AG04450 (cell line): ENCODE measurements around the gene FBXO31. TPM values are rescaled to one million over a fixed set of nuclear protein-coding genes. Genes with fewer than 3 reads are reported as not detected.

Source experiments
- CTCF ChIA-PET: fragments of 300-600, 350-600 bp; formaldehyde crosslinking; extraction: SDS; loops from one replicate; lab custom pipeline; 2022; ENCODE audit warnings: antibody characterized with exemption, inconsistent platforms; lab: Charles Lee
- POLR2A ChIA-PET: fragments of 350-600 bp; formaldehyde crosslinking; extraction: SDS; loops from one replicate; lab custom pipeline; 2021; ENCODE audit warnings: antibody characterized with exemption, inconsistent platforms; lab: Yijun Ruan, JAX
- DNase-seq: peaks from one replicate; pipeline ENCODE4 v3.0.0-alpha.2; 2011; ENCODE audit warnings: low read depth, low spot score
- H3K27ac ChIP-seq: one replicate; pipeline ENCODE4 v1.5.1; 2012; ENCODE audit warnings: low read depth, low read length, control low read depth
- H3K27me3 ChIP-seq: one replicate; pipeline ENCODE4 v1.6.0; 2012; ENCODE audit warnings: low read length; ENCODE audit not compliant: control insufficient read depth, insufficient read depth
- H3K4me3 ChIP-seq: 2 replicates; pipeline ENCODE4 v1.5.1; 2011; ENCODE audit warnings: mild to moderate bottlenecking, low read depth, low read length, control low read depth
- H3K9me3 ChIP-seq: 2 replicates; pipeline ENCODE4 v1.5.1; 2012; ENCODE audit warnings: low read length; ENCODE audit not compliant: control insufficient read depth, insufficient read depth
- CTCF ChIP-seq: IDR thresholded peaks from 2 replicates; pipeline ENCODE4 v1.5.1; 2011; ENCODE audit warnings: low read depth, low read length, control low read depth, inconsistent platforms
- polyA plus RNA-seq: library from polyadenylated mRNA; depleted of rRNA; stranded (reverse); fragments of >200 nt; gene quantifications from 2 replicates; pipeline ENCODE4 v1.2.3, GENCODE V29; 2011

FBXO31 gene
- polyA plus RNA-seq, 1 experiment, result 16.3 TPM

GRCh38 chr16:87337262-87337771 is 46.3 kb downstream of the FBXO31 start:
- Histone ChIP-seq H3K4me3 (no peak overlapping the region), H3K27ac (no peak overlapping the region), H3K27me3 (no peaks in the 10 kb centered on the region), H3K9me3 (no peaks in the 10 kb centered on the region; the same call in 1 of the 2 replicates)
- DNase-seq, result no peak
- ChIA-PET CTCF (no interaction called here), POLR2A (no interaction called here)
- no peak for TF ChIP-seq CTCF

GRCh38 chr16:87336434-87337240 is 46.9 kb downstream of the FBXO31 start:
- ChIA-PET CTCF (no interaction called here), POLR2A (no interaction called here)
- no peak for TF ChIP-seq CTCF
- no peak for DNase-seq
- no peak overlapping the region for H3K4me3 ChIP-seq
- H3K27me3 ChIP-seq, result no peaks in the 10 kb centered on the region
- no peak overlapping the region for H3K27ac ChIP-seq
- H3K9me3 ChIP-seq, result no peaks in the 10 kb centered on the region; the same call in 1 of the 2 replicates

DNA sequence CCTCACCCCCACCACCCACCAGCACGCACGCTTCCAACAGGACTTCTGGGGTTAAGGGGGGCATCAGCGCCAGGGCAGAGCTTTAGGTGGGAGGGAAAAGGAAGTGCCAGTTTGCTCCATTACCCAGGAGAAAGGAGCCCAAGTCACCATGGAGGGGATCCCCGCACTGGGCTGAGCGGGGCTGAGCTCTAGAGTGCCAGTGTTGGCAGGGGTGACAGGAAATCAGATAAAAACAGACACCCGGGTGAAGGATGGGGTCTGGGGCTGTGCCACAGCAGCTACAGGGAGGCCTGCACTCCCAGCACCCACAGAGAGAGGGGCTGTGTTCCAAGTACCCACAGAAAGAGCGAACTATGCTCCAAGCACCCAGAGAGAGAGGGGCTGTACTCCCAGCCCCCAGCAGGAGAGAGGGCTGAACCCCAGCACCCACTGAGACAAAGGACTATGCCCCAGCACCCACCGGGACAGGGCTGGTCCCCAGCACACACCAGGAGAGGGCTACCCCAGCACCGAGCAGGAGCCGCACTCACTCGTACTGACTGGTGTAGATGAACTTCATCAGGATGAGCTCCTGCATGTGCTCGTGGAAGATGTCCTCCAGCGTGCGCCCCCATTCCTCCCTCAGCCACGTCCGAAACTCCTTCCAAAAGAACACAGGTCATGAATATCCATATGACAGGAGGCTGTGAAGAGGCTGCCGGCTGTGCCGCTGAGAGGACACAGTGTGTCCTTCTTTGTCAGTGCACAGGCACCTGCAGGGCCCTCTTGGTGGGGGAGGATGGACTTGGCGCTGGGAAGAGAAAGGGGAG is 47.7 kb downstream of the FBXO31 start:
- CTCF ChIA-PET, result no interaction called here
- Histone ChIP-seq H3K9me3 (no peaks in the 10 kb centered on the region; the same call in 1 of the 2 replicates), H3K27me3 (no peaks in the 10 kb centered on the region), H3K27ac (no peak overlapping the region), H3K4me3 (no peak overlapping the region)
- DNase-seq, result no peak
- no peak for TF ChIP-seq CTCF
- POLR2A ChIA-PET, result no interaction called here

DNA sequence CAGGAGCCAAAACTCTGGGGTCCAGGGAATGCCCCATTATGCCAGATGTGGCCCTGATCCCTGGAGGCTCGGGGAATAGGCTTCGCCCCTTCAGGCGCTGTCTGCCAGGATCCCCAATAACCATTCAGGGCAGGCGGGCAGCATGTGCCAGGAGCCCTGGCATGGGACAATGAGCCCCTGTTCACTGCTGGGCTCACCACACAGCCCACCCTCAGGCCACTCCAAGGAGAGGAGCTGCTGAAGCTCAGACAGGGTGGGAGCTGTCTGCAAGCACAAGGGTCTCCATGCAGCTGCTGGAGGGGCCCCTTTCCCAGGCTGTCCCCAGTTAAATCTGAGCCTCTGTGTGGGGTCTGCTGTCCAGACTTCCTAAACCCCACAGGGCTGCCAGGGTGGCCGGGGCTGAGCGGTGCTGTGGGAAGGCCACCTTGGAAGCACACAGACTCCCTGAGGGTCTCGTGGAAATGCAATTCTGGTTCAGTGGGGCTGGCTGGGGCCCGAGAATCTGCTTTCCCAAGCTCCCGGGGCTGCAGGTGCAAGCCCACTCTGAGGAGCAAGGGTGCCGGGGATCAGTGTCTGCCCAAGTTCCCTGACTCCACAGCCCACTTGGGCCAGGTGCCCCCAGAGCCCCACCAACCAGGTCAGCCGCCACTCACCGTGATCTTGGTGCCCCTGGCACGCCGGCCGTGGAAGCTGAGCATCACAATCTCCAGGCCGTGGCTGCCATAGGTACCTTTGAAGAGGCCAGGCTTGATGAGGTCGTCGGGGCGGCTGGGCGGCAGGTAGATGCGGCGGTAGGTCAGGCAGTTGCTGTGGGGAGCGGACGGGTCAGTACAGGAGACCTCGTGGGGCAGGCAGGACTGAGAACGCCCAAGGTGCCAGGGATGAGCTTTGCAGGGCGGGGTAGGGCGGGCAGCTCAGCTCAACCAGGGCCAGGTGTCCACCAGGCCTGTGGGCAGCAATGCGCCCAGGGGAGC is 48.6 kb downstream of the FBXO31 start:
- Histone ChIP-seq H3K4me3 (no peak overlapping the region), H3K9me3 (no peaks in the 10 kb centered on the region; the same call in 1 of the 2 replicates), H3K27ac (no peak overlapping the region), H3K27me3 (no peaks in the 10 kb centered on the region)
- ChIA-PET POLR2A (no interaction called here), CTCF (no interaction called here)
- TF ChIP-seq CTCF, result no peak
- no peak for DNase-seq
